HG03460 (cell line): ENCODE data around the gene POLN.
"Not testable (repeated sequence)": the region's sequence is repeated elsewhere in the genome, so short reads cannot be mapped to it uniquely, and the experiment has no call there.

ENCODE experiments used
- ATAC-seq: cut with Tn5 transposase; IDR thresholded peaks from one replicate; pipeline ENCODE4 v1.9.1; 2021; ENCODE audit not compliant: unreplicated experiment

Gene POLN

DNA sequence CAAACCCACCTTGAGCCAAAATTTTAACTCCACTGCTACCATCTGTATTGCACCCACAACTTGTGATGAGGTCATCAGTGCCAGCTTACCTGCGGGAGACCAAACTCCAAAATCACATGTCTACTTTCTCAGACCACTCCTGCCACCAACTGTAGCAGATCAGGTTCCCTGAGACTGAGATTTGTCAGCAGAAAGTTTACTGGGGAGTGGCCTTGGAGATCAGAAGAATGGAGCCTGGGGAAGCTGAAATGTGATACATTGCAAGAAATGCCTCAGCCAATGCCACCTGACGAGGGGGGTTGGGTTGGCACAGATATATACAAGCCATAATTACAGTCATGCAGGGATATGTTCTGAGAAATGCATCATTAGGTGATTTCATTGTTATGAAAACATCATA, 19.1 kb downstream of the POLN start:
- ATAC-seq: no peak

DNA sequence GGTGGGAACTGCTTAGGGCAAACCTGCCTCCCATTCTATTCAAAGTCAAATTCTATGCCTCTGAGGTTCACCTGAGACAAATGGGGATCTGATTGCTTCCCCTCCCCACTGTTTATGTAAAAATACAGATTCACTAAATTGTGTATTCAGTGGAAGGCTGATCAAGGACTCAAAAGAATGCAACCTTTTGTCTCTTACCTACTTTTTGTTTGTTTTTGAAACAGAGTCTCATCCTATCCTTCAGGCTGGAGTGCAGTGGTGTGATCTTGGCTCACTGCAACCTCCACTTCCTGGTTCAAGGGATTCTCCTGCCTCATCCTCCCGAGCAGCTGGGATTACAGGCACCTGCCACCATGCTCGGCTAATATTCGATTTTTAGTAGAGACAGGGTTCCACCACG, 20.5 kb downstream of the POLN start:
- ATAC-seq: not testable (repeated sequence)

GRCh38 chr4:2220016-2220630, 21.8 kb downstream of the POLN start:
- ATAC-seq: no peak

GRCh38 chr4:2219233-2219760, 22.6 kb downstream of the POLN start:
- no peak for ATAC-seq

DNA sequence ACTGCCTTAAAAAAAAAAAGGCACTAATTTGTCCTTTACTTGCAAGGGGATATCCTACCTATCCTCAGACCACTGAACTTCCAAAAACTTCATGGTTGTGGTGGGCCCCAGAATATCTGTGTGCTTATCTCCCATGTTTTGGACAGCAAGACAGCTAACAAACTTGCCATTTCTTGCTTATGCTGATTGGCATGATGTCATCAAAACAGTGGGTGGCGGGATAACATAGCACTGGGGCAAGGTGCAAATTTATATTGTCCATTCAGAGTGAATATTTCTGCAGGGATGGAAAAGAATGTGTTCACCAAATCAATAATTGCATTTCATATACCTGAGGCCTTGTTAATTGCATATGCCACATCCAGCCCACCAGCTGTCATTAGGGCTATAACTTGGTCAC, 23.5 kb downstream of the POLN start:
- ATAC-seq: no peak

DNA sequence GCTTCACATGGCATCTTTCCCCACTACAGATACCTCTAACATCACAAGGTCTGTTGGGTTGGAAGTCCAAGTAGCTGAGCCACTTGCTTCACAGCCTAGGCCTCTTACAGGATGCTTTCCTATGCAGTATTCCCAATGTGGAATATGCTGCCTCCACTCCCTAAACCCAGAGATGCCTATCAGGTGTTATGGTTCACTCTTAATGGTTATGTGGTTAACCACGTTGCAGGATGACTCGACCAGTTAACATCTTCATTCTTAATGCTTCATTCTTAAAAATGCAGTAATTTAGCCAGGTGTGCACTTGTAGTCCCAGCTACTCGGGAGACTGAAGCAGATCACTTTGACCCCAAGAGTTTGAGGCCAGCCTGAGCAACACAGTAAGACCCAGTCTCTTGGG, 24.2 kb downstream of the POLN start:
- no peak for ATAC-seq

DNA sequence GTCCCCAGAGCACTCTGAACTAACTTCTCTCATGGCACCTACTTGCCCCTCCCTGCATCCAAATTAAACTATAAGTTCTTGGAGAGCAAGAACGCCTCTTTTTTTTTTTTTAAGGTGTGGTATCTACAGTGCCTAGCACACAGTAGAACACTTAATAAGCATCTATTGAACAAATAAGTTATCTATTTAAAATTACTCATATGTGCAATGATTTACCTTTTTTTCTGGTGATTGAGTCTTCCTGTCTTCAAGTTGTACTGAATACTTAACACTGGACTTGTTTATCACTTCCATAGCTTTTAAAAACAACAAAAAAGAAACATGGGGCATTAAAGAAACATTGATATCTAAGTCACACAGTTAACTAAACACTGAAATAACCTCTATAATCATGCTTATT, 29.1 kb downstream of the POLN start:
- no peak for ATAC-seq

GRCh38 chr4:2202789-2203188, 39.1 kb downstream of the POLN start:
- not testable (repeated sequence) for ATAC-seq

DNA sequence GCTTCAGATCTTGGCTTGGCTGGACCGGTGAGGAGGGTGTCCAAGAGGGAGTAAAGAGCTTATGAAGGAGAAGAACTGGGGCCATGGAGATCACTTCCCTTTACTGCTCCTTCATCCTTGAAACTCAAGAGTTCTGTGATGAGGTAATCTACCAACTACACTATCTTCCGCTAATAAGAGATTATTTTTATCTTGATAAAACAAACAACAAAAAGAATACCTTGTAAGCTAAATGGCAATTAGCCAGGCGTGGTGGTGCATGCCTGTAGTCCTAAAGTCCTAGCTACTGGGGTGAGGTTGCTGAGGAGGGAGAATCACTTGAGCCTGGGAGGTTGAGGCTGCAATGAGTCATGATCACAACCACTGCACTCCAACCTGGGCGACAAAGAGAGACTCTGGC, 47.4 kb downstream of the POLN start:
- no peak for ATAC-seq

GRCh38 chr4:2193326-2193725, 48.6 kb downstream of the POLN start:
- ATAC-seq: no peak

DNA sequence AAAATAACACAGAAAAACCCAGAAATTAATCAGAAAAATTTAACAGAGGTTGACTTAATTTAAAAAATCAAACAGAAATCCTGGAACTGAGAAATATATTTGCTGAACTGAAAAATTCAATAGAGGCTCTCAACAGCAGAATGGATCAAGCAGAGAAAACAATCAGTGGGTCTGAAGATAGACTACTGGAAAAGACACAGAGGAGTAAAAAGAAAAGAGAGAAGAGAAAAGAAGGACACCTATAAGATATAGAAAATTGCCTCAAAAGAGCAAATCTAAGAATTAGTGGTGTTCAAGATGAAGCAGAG, 55.1 kb downstream of the POLN start:
- ATAC-seq: no peak

DNA sequence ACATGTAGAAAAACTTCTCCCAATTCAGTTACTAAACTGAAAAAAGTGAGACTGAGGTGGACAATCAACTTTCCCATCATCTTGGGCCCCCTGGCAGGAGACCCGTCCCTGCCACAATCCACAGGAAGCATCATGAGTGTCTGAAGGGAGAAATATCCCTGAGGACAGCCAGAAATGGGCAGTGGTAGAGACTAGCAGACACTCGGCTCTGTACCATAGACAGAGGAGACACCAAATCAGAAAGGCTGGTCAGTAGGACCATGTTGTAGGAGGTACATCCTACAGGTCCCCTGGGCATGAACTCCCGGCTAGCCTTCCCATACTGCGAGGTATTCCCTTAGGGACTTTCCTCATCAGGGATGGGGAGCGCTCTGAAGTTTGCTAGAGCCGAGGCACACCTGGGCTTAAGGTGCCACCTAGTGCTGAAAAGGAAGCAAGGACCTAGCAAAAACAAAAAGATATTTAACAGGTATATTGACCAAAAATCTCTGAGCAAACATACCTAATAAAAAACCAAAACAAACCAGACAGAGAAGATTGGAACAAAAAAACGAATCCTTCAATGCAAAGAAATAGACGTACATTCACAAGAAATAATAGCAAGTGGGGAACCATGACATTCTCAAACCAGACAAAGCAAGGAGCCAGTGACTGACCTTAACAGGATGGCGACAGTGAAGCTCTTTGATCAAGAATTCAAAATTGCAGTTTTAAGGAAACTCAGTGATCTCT, 55.6 kb downstream of the POLN start:
- ATAC-seq: no peak

DNA sequence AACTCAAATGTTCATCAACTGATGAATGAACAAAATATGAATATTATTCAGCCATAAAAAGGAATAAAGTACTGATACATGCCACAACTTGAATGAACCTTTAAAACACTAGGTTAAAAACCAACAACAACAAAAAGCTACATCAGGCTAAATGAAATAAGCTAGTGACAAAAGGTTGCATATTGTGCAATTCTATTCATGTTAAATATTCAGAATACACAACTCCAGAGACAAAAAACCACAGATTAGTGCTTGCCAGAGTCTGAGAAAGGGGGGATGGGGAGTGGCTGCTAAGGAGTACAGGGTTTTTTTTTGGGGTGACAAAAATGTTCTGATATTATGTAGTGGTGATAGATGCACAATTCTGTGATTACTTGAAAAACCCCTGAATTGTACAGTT, 58.5 kb downstream of the POLN start:
- ATAC-seq: no peak

- ATAC-seq: no peak
Observed at GRCh38 chr4:2182994-2183393, 58.9 kb downstream of the POLN start.

DNA sequence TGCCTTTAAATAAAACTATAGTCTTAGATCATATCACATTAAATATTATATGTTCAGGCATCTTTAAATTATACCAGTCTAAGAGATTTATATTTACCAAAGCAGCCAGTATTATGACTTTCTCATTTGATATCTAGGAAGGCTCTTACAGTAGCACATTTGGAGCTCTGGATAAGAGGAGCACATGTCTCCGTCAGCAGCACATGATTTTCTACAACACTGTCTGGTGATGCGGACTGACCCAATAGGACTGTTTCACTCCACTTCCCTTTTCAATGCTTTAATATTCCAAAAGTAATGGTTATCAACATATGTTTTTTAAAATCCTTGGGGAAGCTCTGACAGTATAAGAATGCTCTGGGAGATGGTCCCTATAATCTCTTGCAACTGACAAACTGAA, 61.5 kb downstream of the POLN start:
- ATAC-seq: no peak

DNA sequence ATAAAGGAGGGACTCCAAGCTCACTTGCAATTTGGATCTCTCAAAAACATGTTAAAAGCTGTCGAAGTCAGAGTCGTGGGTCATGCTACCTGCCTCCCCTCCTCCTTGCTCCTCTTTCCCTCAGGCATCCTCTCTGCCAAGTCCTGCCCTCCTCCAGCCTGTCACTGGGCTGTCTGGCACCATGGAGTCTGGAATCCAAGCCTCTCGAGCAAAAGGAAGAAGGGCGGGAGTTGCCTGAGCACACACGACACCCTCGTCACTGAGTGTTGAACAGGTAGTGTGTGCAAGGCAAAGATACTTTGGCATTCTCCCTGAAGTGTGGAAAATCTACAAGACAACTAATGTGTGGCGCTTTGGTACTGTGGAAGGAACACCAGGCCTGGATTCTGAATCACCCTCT, 62.2 kb downstream of the POLN start:
- no peak for ATAC-seq

DNA sequence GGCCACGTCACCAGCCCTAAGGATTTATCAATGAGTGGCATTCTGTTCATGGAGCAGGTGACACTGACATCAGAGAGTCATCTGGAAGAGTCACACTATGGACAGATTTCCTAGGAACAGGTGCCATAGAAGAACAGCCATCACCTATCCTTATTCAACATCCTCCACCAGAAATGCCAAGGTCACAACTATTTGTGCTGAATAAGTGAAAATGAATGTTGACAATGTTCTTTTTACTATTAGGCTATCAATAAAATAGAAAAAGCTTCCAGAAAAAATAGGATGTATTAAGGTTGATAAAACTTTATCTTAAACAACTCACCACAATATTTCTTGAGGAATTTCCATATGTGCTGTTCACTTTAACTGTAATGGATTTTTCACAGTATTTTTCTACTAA, 62.9 kb downstream of the POLN start:
- no peak for ATAC-seq

DNA sequence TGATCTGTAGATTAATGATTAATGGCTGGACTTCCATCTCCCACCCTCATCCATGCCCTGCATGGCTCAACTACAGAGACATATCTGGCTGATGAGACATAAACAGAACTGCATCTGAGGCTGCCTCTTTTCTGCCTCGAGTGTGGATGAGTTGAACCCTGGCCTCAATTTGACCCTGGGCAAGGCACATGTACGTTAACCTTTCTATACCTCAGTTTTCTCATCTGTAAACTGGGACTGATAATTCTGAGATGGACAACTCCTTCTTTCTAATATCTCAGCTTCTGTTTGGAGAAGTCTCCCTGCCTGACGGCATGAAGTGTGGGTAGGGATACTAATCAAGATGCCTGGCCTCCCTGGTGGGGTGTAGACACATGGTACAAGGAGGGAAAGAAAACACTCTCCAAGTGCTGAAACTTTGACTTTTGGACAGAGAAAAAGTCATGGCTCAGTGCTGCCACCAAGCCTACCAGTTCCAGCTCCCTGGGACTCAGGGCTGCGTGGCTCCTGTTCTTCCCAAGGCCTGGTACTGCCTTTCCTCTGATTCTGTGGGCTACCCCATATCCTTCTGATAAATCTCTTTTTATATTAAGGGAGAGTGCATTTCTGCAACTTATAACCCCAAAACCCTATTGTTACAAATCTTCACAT, 64.4 kb downstream of the POLN start:
- ATAC-seq: no peak

DNA sequence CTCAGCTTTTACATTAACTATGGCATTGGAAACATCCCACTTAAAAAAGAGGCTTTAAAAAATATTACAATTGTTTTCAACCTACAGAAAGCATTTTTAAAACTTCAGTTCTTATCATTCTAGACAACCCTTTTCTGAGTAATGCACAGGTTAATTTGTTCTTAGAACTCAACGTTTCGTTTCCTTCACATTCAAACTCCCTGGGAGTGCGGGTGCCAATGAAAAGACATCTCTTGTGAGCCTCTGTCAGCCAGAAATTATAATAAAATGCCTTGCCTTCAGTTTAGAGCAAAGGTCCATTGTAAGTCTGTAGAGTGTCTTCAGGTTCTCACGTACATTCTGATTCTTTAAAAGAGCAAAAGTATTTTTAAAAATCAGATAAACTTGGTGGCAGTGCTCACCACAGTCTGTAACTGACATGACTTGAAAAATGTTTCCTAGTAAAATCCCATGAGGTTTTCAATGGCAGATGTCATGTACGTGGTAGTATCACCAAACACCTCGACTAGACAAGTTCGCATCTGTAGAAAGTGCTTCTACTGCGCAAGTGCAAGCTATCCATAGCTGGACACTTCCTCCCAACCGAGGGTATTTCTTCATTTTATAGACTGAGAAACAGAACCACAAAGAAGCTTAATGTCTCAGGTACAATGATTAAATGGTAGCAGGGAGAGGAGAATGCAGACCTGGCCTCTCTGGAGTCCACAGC, 65.8 kb downstream of the POLN start:
- no peak for ATAC-seq

- no peak for ATAC-seq
Observed at GRCh38 chr4:2174061-2174460, 67.9 kb downstream of the POLN start.

- ATAC-seq: no peak
Observed at GRCh38 chr4:2172627-2173231, 69.2 kb downstream of the POLN start.
